ENCODE results near the gene PRMT2.
"Not testable (repeated sequence)": the region's sequence is repeated elsewhere in the genome, so short reads cannot be mapped to it uniquely, and the experiment has no call there.

- not testable (repeated sequence) for TF ChIP-seq POLR2A, CTCF (IDR thresholded peaks at IDR 0.05)
Measured at GRCh38 chr21:46681593-46681992, 46.1 kb downstream of the PRMT2 start.

Measured in prostate gland (tissue), 2 donors.